MM.1S (cell line): ENCODE data around the gene GRAMD1B.

Experiments used
- DNase-seq: peaks from one replicate; pipeline ENCODE4 v3.0.0-alpha.2; 2015
- H2AFZ ChIP-seq: fragments of 300-600 bp; sonication (generic); 2 replicates; pipeline ENCODE4 v1.6.0; 2016; ENCODE audit warnings: antibody characterized with exemption, low read length
- H3F3A ChIP-seq: fragments of 300-600 bp; sonication (generic); 2 replicates; pipeline ENCODE4 v1.6.1; 2016; ENCODE audit warnings: mild to moderate bottlenecking, antibody characterized with exemption, low read length, moderate library complexity, mixed read lengths; ENCODE audit not compliant: insufficient read depth
- H3K27ac ChIP-seq: fragments of 300-600 bp; sonication (generic); 2 replicates; pipeline ENCODE4 v1.5.1; 2016; ENCODE audit warnings: mild to moderate bottlenecking, low read length
- H3K27me3 ChIP-seq: fragments of 300-600 bp; sonication (generic); replicated peaks from 2 replicates; pipeline ENCODE4 v1.6.0; 2016; ENCODE audit warnings: low read length; ENCODE audit not compliant: insufficient read depth
- H3K36me3 ChIP-seq: fragments of 300-600 bp; sonication (generic); replicated peaks from 2 replicates; pipeline ENCODE4 v1.6.1; 2016; ENCODE audit warnings: mild to moderate bottlenecking, low read length, mixed read lengths; ENCODE audit not compliant: insufficient read depth
- H3K4me1 ChIP-seq: fragments of 300-600 bp; sonication (generic); 2 replicates; pipeline ENCODE4 v1.6.1; 2016; ENCODE audit warnings: low read length, mixed read lengths
- H3K4me2 ChIP-seq: fragments of 300-600 bp; sonication (generic); 2 replicates; pipeline ENCODE4 v1.6.0; 2016; ENCODE audit warnings: low read depth, low read length
- H3K4me3 ChIP-seq: fragments of 300-600 bp; sonication (generic); 2 replicates; pipeline ENCODE4 v1.5.1; 2016; ENCODE audit warnings: low read length, mixed read lengths
- H3K79me2 ChIP-seq: fragments of 300-600 bp; sonication (generic); 2 replicates; pipeline ENCODE4 v1.6.1; 2016; ENCODE audit warnings: mixed run types, low read length, mixed read lengths
- H3K9ac ChIP-seq: fragments of 300-600 bp; sonication (generic); 2 replicates; pipeline ENCODE4 v1.6.1; 2016; ENCODE audit warnings: low read length, mixed read lengths
- H3K9me2 ChIP-seq: fragments of 300-600 bp; sonication (generic); replicated peaks from 2 replicates; pipeline ENCODE4 v1.6.1; 2016; ENCODE audit warnings: mild to moderate bottlenecking, low read length, mixed read lengths; ENCODE audit not compliant: insufficient read depth
- H3K9me3 ChIP-seq: fragments of 300-600 bp; sonication (generic); replicated peaks from 2 replicates; pipeline ENCODE4 v1.6.1; 2016; ENCODE audit warnings: mild to moderate bottlenecking, low read length, mixed read lengths; ENCODE audit not compliant: insufficient read depth
- H4K20me1 ChIP-seq: fragments of 300-600 bp; sonication (generic); 2 replicates; pipeline ENCODE4 v1.6.1; 2016; ENCODE audit warnings: mild to moderate bottlenecking, low read length, moderate library complexity, mixed read lengths; ENCODE audit not compliant: insufficient read depth
- EZH2 ChIP-seq: fragments of 300-600 bp; sonication (generic); optimal IDR thresholded peaks from 2 replicates; pipeline ENCODE3; 2017; ENCODE audit warnings: low read depth, mild to moderate bottlenecking, antibody characterized with exemption, low read length, mixed read lengths
- EZH2phosphoT487 ChIP-seq: fragments of 300-600 bp; sonication (generic); IDR thresholded peaks from 2 replicates; pipeline ENCODE4 v1.6.1; 2018; ENCODE audit warnings: antibody characterized with exemption, low read length
- TF ChIP-seq, protein P1 (sequence below): fragments of 300-600 bp; sonication (generic); IDR thresholded peaks from 2 replicates; pipeline ENCODE4 v1.5.1; 2016; ENCODE audit warnings: antibody characterized with exemption, low read length, mixed read lengths

GRAMD1B gene

DNA sequence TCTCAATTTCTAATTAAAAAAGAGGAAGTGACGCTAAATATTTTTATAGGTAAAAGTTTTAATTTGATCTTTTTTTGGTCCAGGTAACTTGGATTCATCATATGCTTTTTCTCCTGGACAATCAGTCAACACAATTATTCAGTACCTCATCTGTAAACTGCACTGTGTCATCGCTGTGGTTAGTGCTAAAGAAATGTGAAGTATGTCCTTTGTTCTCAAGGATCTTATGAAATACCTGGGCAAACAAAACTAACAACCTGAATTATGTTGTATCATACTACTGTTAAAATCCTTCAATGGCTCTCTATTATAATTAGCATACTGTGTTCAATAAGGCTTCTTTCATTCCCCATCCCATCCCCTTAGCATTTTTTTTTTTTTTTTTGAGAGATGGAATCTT is 244.2 kb downstream of the GRAMD1B start:
- H4K20me1 ChIP-seq: no peaks in the 10 kb centered on the region
- H3K27ac ChIP-seq: no peak overlapping the region
- no peaks in the 10 kb centered on the region for H3K36me3 ChIP-seq
- no peak overlapping the region for H3K9ac ChIP-seq
- no peak for TF ChIP-seq EZH2
- TF ChIP-seq, protein P1, sequence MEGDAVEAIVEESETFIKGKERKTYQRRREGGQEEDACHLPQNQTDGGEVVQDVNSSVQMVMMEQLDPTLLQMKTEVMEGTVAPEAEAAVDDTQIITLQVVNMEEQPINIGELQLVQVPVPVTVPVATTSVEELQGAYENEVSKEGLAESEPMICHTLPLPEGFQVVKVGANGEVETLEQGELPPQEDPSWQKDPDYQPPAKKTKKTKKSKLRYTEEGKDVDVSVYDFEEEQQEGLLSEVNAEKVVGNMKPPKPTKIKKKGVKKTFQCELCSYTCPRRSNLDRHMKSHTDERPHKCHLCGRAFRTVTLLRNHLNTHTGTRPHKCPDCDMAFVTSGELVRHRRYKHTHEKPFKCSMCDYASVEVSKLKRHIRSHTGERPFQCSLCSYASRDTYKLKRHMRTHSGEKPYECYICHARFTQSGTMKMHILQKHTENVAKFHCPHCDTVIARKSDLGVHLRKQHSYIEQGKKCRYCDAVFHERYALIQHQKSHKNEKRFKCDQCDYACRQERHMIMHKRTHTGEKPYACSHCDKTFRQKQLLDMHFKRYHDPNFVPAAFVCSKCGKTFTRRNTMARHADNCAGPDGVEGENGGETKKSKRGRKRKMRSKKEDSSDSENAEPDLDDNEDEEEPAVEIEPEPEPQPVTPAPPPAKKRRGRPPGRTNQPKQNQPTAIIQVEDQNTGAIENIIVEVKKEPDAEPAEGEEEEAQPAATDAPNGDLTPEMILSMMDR: no peak
- no peak for TF ChIP-seq EZH2phosphoT487
- H2AFZ ChIP-seq: no peak overlapping the region
- no peak overlapping the region for H3K4me2 ChIP-seq
- H3K9me2 ChIP-seq: no peaks in the 10 kb centered on the region
- DNase-seq: no peak
- H3K9me3 ChIP-seq: no peaks in the 10 kb centered on the region
- no peaks in the 10 kb centered on the region for H3K27me3 ChIP-seq
- H3K4me3 ChIP-seq: no peak overlapping the region
- no peaks in the 10 kb centered on the region for H3K79me2 ChIP-seq
- no peaks in the 10 kb centered on the region for H3K4me1 ChIP-seq
- H3F3A ChIP-seq: no peaks in the 10 kb centered on the region
